Stomach (tissue), 9 donors: ENCODE results near the gene GLTPD2. TPM values are rescaled to one million over a fixed set of nuclear protein-coding genes. Genes with fewer than 3 reads are reported as not detected.

ENCODE experiments used
- DNase-seq, 2 donors: peaks; one replicate each; pipeline versions ENCODE4 v3.0.0 to v3.0.0-alpha.2; 2013 to 2019
- H3K27ac ChIP-seq, 5 donors: fragments of 200-600 bp in 4 of 5; sonication (generic) in 4 of 5; one replicate each; pipeline ENCODE4 v1.5.1; 2013 to 2019; ENCODE audit warnings: mild to moderate bottlenecking in 1 of 5, moderate library complexity in 1 of 5
- H3K27me3 ChIP-seq, 3 donors: fragments of 200-600 bp; sonication (generic); one replicate each; pipeline ENCODE4 v1.5.1; 2017 to 2019; ENCODE audit warnings: mixed run types in 1 of 3
- H3K36me3 ChIP-seq, 4 donors: fragments of 200-600 bp; sonication (generic); 1 replicate in 3 of 4; 2 replicates in 1 of 4; pipeline ENCODE4 v1.5.1; 2016 to 2019
- H3K4me1 ChIP-seq, 4 donors: fragments of 200-600 bp; sonication (generic); one replicate each; pipeline ENCODE4 v1.5.1; 2016 to 2019
- H3K4me3 ChIP-seq, 4 donors: fragments of 200-600 bp; sonication (generic) in 3 of 4; one replicate each; pipeline ENCODE4 v1.5.1; 2016 to 2019; ENCODE audit warnings: mild to moderate bottlenecking in 1 of 4
- H3K9me3 ChIP-seq, 4 donors: fragments of 200-600 bp; sonication (generic); one replicate each; pipeline ENCODE4 v1.5.1; 2016 to 2019
- EP300 ChIP-seq: sonication (generic); formaldehyde crosslinking; IDR thresholded peaks from one replicate; pipeline ENCODE4 v1.6.1; 2017; ENCODE audit warnings: antibody characterized with exemption
- POLR2A ChIP-seq, 4 donors: fragments of 450-650 bp; IDR thresholded peaks; one replicate each; pipeline ENCODE4 v1.6.1; 2016; ENCODE audit warnings: antibody characterized with exemption in 4 of 4, control low read depth in 2 of 4, mild to moderate bottlenecking in 1 of 4, moderate library complexity in 1 of 4
- POLR2AphosphoS5 ChIP-seq, 3 donors: sonication (generic); formaldehyde crosslinking; IDR thresholded peaks; one replicate each; pipeline ENCODE4 v1.6.1; 2016; ENCODE audit warnings: antibody characterized with exemption in 3 of 3
- WGBS, 5 donors: extraction: QIAGEN DNeasy Blood & Tissue Kit in 3 of 5; methylation state at CpG; one replicate each; pipeline versions ENCODE4 v1.1.5 to v1.1.7; 2013 to 2018; 5-methylcytosine and 5-hydroxymethylcytosine counted together
- intact Hi-C: fragments of 100-400 bp; cut with DNase I; formaldehyde crosslinking; loops from one replicate; pipeline ENCODE4 v1.15.1; 2023; ENCODE audit warnings: low total_unique reads
- polyA plus RNA-seq, 3 donors: library from polyadenylated mRNA; stranded (reverse); fragments of 200-250 nt; gene quantifications; one replicate each; pipeline ENCODE4 v1.2.3, GENCODE V29; 2013
- total RNA-seq, 5 donors: library from RNA; depleted of rRNA; stranded (reverse); fragments of >200 nt; gene quantifications; one replicate each; pipeline versions ENCODE4 v1.1.0 to v1.2.3, GENCODE V29; 2014 to 2016
- TF ChIP-seq, protein P1 (sequence below), 7 experiments: fragments of 450-650 bp in 4 of 7; fragments of 200-600 bp in 3 of 7; sonication (generic) in 3 of 7; IDR thresholded peaks; one replicate each; pipeline ENCODE4 v1.5.1; 2016 to 2019; ENCODE audit warnings: antibody characterized with exemption in 7 of 7, control low read depth in 2 of 7, mild to moderate bottlenecking in 1 of 7
- donor health status: healthy with polysubstance abuse.
- donor health status: Bipolar disorder and iron deficiency.
- donor health status: healthy.

GLTPD2 gene
- total and polyA plus RNA-seq, 8 donors, result 0.15 TPM; not detected in 7

DNA sequence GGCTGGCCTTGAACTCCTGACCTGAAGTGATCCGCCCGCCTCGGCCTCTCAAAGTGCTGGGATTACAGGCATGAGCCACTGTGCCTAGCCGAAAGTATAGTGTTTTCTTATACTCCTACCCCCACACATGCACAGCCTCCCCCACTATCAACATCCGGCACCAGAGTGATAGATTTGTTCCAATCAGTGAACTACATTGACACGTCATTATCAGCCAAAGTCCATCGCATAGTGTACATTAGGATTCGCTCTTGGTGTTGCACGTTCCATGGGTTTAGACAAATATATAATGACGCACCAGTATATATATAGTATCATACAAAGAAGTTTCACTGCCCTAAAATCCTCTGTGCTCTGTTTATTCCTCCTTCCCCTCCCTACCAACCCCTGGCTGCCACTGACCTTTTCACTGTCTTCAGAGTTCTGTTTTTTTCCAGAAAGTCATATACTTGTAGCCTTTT lies 29.0 kb upstream of the GLTPD2 start:
- no peak for TF ChIP-seq POLR2A (IDR thresholded peaks at IDR 0.05)
- no peak for TF ChIP-seq EP300
- TF ChIP-seq, protein P1, sequence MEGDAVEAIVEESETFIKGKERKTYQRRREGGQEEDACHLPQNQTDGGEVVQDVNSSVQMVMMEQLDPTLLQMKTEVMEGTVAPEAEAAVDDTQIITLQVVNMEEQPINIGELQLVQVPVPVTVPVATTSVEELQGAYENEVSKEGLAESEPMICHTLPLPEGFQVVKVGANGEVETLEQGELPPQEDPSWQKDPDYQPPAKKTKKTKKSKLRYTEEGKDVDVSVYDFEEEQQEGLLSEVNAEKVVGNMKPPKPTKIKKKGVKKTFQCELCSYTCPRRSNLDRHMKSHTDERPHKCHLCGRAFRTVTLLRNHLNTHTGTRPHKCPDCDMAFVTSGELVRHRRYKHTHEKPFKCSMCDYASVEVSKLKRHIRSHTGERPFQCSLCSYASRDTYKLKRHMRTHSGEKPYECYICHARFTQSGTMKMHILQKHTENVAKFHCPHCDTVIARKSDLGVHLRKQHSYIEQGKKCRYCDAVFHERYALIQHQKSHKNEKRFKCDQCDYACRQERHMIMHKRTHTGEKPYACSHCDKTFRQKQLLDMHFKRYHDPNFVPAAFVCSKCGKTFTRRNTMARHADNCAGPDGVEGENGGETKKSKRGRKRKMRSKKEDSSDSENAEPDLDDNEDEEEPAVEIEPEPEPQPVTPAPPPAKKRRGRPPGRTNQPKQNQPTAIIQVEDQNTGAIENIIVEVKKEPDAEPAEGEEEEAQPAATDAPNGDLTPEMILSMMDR (IDR thresholded peaks at IDR 0.05), result no peak
- no peak for TF ChIP-seq POLR2AphosphoS5 (IDR thresholded peaks at IDR 0.05)
- Histone ChIP-seq H3K36me3 (no peaks in the 10 kb centered on the region), H3K4me1 (no peaks in the 10 kb centered on the region), H3K27me3 (peaks cover 0 to 33% (median 6%) of the 10 kb centered on the region in 3 donors), H3K4me3 (no peak overlapping the region), H3K27ac (no peak overlapping the region), H3K9me3 (no peaks in the 10 kb centered on the region)
- intact Hi-C loops, result no loop called here
- DNase-seq, result peak in 1 of 2 donors; percentile 50
- WGBS, 5 donors, result 57 to 74% (median 64%) methylated on average over 9 to 10 of the region's 10 CpGs

GRCh38 chr17:4764595-4764994 lies 24.2 kb upstream of the GLTPD2 start:
- Histone ChIP-seq H3K27ac (peak overlapping the region in 3 of 5 donors; percentile 25 to 46 (median 33)), H3K36me3 (no peaks in the 10 kb centered on the region), H3K27me3 (peaks cover 0 to 10% (median 0%) of the 10 kb centered on the region in 3 donors), H3K9me3 (no peaks in the 10 kb centered on the region), H3K4me1 (no peaks in the 10 kb centered on the region), H3K4me3 (no peak overlapping the region)
- no peak for DNase-seq
- TF ChIP-seq POLR2A (IDR thresholded peaks at IDR 0.05), result no peak
- no peak for TF ChIP-seq POLR2AphosphoS5 (IDR thresholded peaks at IDR 0.05)
- TF ChIP-seq, protein P1 (IDR thresholded peaks at IDR 0.05), result no peak
- TF ChIP-seq EP300, result no peak
- intact Hi-C loops, result no loop called here
- WGBS, 5 donors, result 58 to 75% (median 71%) methylated on average over 3 of the region's 3 CpGs

DNA sequence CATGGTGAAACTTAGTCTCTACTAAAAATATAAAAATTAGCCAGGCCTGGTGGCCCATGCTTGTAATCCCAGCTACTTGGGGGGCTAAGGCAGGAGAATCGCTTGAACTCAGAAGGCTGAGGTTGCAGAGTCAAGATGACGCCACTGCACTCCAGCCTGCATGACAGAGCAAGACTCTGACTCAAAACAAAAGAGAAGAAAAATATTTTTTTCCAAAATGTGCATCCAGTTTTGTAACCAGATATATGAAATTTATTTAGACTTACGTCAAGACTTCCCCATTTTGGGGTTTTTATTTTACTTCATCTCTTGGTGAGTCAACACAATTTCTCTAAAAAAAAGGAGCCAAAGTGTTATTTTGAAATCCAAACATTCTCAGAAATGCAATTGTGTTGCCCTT lies 22.6 kb upstream of the GLTPD2 start:
- Histone ChIP-seq H3K27me3 (no peaks in the 10 kb centered on the region), H3K36me3 (no peaks in the 10 kb centered on the region), H3K27ac (peak overlapping the region in 2 of 5 donors; percentile 53 to 65), H3K9me3 (no peaks in the 10 kb centered on the region), H3K4me3 (no peak overlapping the region), H3K4me1 (peaks cover 0 to 3% (median 1%) of the 10 kb centered on the region in 4 donors)
- DNase-seq, result no peak
- intact Hi-C loops, result no loop called here
- TF ChIP-seq EP300 (no peak), POLR2A (IDR thresholded peaks at IDR 0.05) (no peak), POLR2AphosphoS5 (IDR thresholded peaks at IDR 0.05) (no peak)
- TF ChIP-seq, protein P1 (IDR thresholded peaks at IDR 0.05), result no peak
- WGBS, 5 donors, result 77 to 89% (median 85%) methylated on average over 3 of the region's 3 CpGs

GRCh38 chr17:4766723-4767122 lies 22.0 kb upstream of the GLTPD2 start:
- Histone ChIP-seq H3K4me3 (no peak overlapping the region), H3K27ac (peak overlapping the region in 2 of 5 donors; percentile 50 to 65), H3K36me3 (no peaks in the 10 kb centered on the region), H3K27me3 (peaks cover 0 to 5% (median 0%) of the 10 kb centered on the region in 3 donors), H3K9me3 (no peaks in the 10 kb centered on the region), H3K4me1 (peaks cover 0 to 9% (median 4%) of the 10 kb centered on the region in 4 donors)
- 83 to 88% (median 86%) methylated on average over 9 of the region's 9 CpGs for WGBS, 5 donors
- DNase-seq, result no peak
- TF ChIP-seq, protein P1 (IDR thresholded peaks at IDR 0.05), result no peak
- no peak for TF ChIP-seq POLR2A (IDR thresholded peaks at IDR 0.05)
- no peak for TF ChIP-seq POLR2AphosphoS5 (IDR thresholded peaks at IDR 0.05)
- TF ChIP-seq EP300, result no peak
- intact Hi-C loops, result no loop called here
